ENCODE measurements around the gene FSTL4. TPM values are rescaled to one million over a fixed set of nuclear protein-coding genes. Genes with fewer than 3 reads are reported as not detected.
A peak's percentile ranks its signal among the peaks of the same experiment; 100 is the strongest.

The FSTL4 gene
- total RNA-seq, 6 donors from 2014 or later: 0.49 to 4.6 (median 1.1) TPM

DNA sequence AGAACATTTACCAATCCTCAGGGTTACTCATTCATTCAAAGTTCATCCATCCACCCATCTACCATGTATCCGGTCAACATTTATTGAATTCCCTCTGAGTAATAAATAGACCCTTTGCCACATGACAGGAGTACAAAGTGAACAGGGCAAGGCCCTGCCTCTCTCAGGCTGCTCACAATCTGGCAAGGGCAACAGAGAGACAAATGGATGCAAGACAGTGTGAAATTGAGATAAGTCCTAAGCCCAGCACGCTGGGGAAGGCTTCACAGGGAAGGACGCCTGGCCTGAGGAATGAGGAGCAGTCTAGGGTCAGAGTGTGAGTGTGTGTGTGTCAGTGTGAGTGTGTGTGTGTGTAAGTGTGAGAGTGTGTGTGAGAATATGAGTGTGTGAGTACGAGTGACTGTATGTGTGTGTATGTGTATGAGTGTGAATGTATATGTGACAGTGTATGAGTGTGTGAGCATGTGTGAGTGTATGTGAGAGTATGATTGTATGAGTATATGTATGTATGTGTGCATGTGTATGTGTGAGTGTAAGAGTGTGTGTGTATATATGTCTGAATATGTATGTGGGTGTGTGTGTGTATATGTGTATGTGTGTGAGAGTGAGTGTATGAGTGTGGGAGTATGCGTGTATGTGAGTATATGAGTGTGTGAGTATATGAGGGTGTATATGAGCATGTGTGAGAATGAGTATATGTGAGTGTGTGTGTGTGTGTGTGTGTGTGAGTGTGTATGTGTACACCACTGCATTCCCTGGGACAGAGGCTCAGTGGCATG lies 145.6 kb downstream of the FSTL4 start:
- no peak for DNase-seq
- WGBS, 2 donors: 92 to 93% methylated on average over 5 of the region's 5 CpGs
- H3K4me1 ChIP-seq: peaks cover 0 to 6% (median 0%) of the 10 kb centered on the region in 4 donors
- H3K9me3 ChIP-seq: no peaks in the 10 kb centered on the region
- no peak for ATAC-seq (ENCODE audit: low FRiP score in 2 of 2)
- H3K36me3 ChIP-seq: no peaks in the 10 kb centered on the region
- H3K4me3 ChIP-seq: no peak overlapping the region
- H3K27me3 ChIP-seq: no peaks in the 10 kb centered on the region
- TF ChIP-seq, protein P1, sequence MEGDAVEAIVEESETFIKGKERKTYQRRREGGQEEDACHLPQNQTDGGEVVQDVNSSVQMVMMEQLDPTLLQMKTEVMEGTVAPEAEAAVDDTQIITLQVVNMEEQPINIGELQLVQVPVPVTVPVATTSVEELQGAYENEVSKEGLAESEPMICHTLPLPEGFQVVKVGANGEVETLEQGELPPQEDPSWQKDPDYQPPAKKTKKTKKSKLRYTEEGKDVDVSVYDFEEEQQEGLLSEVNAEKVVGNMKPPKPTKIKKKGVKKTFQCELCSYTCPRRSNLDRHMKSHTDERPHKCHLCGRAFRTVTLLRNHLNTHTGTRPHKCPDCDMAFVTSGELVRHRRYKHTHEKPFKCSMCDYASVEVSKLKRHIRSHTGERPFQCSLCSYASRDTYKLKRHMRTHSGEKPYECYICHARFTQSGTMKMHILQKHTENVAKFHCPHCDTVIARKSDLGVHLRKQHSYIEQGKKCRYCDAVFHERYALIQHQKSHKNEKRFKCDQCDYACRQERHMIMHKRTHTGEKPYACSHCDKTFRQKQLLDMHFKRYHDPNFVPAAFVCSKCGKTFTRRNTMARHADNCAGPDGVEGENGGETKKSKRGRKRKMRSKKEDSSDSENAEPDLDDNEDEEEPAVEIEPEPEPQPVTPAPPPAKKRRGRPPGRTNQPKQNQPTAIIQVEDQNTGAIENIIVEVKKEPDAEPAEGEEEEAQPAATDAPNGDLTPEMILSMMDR (IDR thresholded peaks at IDR 0.05): no peak
- no peak for TF ChIP-seq EP300 (IDR thresholded peaks at IDR 0.05)
- no peak for TF ChIP-seq POLR2AphosphoS5 (IDR thresholded peaks at IDR 0.05)
- no peak for TF ChIP-seq POLR2A (IDR thresholded peaks at IDR 0.05)
- no peak overlapping the region for H3K27ac ChIP-seq

DNA sequence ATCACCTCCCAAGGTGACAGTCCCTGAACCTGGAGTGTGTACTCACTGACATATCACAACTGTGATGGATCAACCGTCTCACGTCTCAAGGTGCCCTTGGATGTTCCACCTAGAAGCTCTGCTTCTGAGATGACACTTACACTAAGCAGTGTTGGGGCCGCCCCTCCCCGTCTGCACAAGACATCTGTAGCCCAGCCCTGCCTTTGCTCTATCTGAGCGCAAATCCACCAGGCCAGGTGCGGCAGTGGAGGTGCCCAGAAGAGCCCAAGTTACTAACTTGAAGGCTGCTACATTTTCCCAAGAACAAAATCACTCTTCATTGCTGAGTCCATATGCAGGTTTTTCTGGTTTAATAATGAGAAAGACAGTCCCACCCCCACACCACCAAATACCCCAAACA lies 148.3 kb downstream of the FSTL4 start:
- Histone ChIP-seq H3K36me3 (no peaks in the 10 kb centered on the region), H3K4me1 (peaks cover 0 to 6% (median 0%) of the 10 kb centered on the region in 4 donors), H3K9me3 (no peaks in the 10 kb centered on the region), H3K27ac (no peak overlapping the region), H3K27me3 (no peaks in the 10 kb centered on the region), H3K4me3 (no peak overlapping the region)
- ATAC-seq (ENCODE audit: low FRiP score in 2 of 2) (no peak), DNase-seq (no peak)
- WGBS, 2 donors: 96 to 100% methylated on average over 3 to 6 of the region's 6 CpGs
- TF ChIP-seq, protein P1 (IDR thresholded peaks at IDR 0.05): no peak
- no peak for TF ChIP-seq POLR2A (IDR thresholded peaks at IDR 0.05)

DNA sequence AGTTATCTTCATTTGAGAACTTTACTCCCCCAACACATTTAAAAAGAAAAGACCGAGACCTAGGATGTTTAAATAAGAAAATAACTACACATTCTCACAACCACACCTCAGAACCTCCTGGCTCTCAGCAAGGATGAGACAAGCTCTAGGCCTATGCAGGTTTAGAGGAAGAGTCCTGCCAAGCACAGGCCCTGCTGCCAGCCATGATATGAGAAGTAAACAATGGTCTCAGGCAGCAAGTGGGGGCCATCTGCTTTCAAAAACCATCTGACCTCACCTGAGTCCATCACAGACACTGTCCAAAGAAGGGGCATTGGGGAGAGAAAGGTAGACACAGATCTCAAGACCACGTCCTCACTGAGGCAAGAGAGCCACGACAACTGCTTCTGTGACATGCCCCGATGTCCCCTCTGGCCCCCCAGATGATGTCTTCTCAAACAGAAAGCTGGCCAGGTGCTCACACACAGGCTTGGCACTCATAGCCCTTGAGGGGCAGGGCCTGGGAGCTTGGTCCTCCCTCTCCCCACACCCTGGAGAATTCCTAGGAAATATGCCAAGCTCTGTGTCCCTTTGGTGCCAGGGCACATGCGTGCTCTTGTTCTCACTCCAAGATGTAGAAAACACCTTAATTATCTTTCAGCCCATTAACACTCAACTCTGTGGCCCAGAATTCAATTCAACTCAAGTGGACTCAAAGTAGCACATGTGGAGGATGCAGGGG lies 150.4 kb downstream of the FSTL4 start:
- Histone ChIP-seq H3K27ac (no peak overlapping the region), H3K36me3 (no peaks in the 10 kb centered on the region), H3K4me3 (no peak overlapping the region), H3K9me3 (no peaks in the 10 kb centered on the region), H3K27me3 (no peaks in the 10 kb centered on the region), H3K4me1 (peaks cover 0 to 15% (median 0%) of the 10 kb centered on the region in 4 donors)
- TF ChIP-seq, protein P1 (IDR thresholded peaks at IDR 0.05): no peak
- peak in 1 of 2 donors; percentile 28 for DNase-seq
- ATAC-seq (ENCODE audit: low FRiP score in 2 of 2): no peak
- WGBS, 2 donors: 77 to 88% methylated on average over 2 to 5 of the region's 5 CpGs

DNA sequence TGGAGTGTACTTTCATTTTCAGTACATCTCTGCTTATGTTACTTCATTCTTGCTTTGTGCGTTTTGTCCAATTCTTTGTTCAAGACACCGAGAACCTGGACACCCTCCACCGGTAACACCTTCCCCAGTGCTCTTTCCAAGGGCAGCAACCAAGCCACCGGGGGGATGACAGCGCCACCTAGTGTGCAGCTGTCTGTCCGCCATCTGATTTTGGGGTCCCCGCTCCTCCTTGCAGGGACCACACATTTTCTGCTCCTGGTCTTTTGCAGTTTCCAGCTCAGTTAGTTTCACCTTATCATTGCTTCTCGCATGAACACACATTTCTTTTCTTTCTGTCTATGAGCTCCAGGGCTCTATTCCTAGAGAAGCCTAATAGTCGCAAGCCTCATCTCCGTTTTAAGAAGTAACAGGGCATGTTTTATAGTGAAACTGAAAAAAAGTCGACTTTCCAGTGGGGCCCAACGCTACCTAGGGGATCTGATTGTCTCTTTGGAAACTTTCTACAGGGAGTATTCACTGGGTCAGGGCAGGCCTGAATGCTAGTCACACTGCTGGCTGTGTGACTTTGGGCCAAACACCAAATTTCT lies 152.1 kb downstream of the FSTL4 start:
- WGBS, 2 donors: 72 to 76% methylated on average over 12 of the region's 12 CpGs
- ATAC-seq (ENCODE audit: low FRiP score in 2 of 2): no peak
- H3K27me3 ChIP-seq: no peaks in the 10 kb centered on the region
- H3K27ac ChIP-seq: no peak overlapping the region
- peaks cover 0 to 24% (median 0%) of the 10 kb centered on the region in 4 donors for H3K4me1 ChIP-seq
- TF ChIP-seq EP300 (IDR thresholded peaks at IDR 0.05): no peak
- TF ChIP-seq, protein P1 (IDR thresholded peaks at IDR 0.05): peak in 3 of 6 experiments; percentile 12 to 26 (median 20)
- no peak for TF ChIP-seq POLR2A (IDR thresholded peaks at IDR 0.05)
- TF ChIP-seq POLR2AphosphoS5 (IDR thresholded peaks at IDR 0.05): no peak
- H3K4me3 ChIP-seq: no peak overlapping the region
- no peaks in the 10 kb centered on the region for H3K36me3 ChIP-seq
- H3K9me3 ChIP-seq: no peaks in the 10 kb centered on the region
- no peak for DNase-seq

All from upper lobe of left lung (tissue), 6 donors.